Measurements from ENCODE around the gene MGAT3. TPM values are rescaled to one million over a fixed set of nuclear protein-coding genes. Genes with fewer than 3 reads are reported as not detected.
"Not testable (repeated sequence)": the region's sequence is repeated elsewhere in the genome, so short reads cannot be mapped to it uniquely, and the experiment has no call there.

The MGAT3 gene
- total RNA-seq, 2 experiments from 2014 or later: 7.0 to 7.2 TPM

GRCh38 chr22:39497429-39497828, 40.6 kb downstream of the MGAT3 start:
- H3K4me1 Mint-ChIP-seq: peaks cover 24% of the 10 kb centered on the region
- H3K27me3 Mint-ChIP-seq: peaks cover 4% of the 10 kb centered on the region
- POLR2A ChIA-PET: interaction anchor here (5.5 kb wide), 1 partner anchor 33 kb away, joined by 40 read pairs; the partner anchor contains the start of gene RPS19BP1
- no peak overlapping the region for H3K27ac Mint-ChIP-seq
- H3K36me3 Mint-ChIP-seq: peaks cover 2% of the 10 kb centered on the region
- DNase-seq (no peak), ATAC-seq (ENCODE audit: low read depth) (no peak)
- no peaks in the 10 kb centered on the region for H3K9me3 Mint-ChIP-seq
- no peak overlapping the region for H3K4me3 Mint-ChIP-seq

- ATAC-seq (ENCODE audit: low read depth) (no peak), DNase-seq (no peak)
- no peak overlapping the region for H3K4me3 Mint-ChIP-seq
- peaks cover 2% of the 10 kb centered on the region for H3K36me3 Mint-ChIP-seq
- H3K27ac Mint-ChIP-seq: no peak overlapping the region
- peaks cover 24% of the 10 kb centered on the region for H3K4me1 Mint-ChIP-seq
- H3K9me3 Mint-ChIP-seq: no peaks in the 10 kb centered on the region
- peaks cover 4% of the 10 kb centered on the region for H3K27me3 Mint-ChIP-seq
- POLR2A ChIA-PET: interaction anchor here (0.5 to 1.1 kb wide), 2 partner anchors 23 to 291 kb away, joined by 3 to 4 read pairs; no protein-coding TSS in a partner anchor
Measured at GRCh38 chr22:39498368-39498767, 41.6 kb downstream of the MGAT3 start.

GRCh38 chr22:39498802-39499201, 42.0 kb downstream of the MGAT3 start:
- POLR2A ChIA-PET: interaction anchor here (0.5 to 1.1 kb wide), 3 partner anchors 21 to 291 kb away, joined by 3 to 4 read pairs (median 3); partner anchors contain the start of gene ATF4
- no peak overlapping the region for H3K4me3 Mint-ChIP-seq
- H3K27ac Mint-ChIP-seq: no peak overlapping the region
- no peaks in the 10 kb centered on the region for H3K9me3 Mint-ChIP-seq
- ATAC-seq (ENCODE audit: low read depth) (no peak), DNase-seq (no peak)
- H3K4me1 Mint-ChIP-seq: peaks cover 26% of the 10 kb centered on the region
- peaks cover 2% of the 10 kb centered on the region for H3K36me3 Mint-ChIP-seq
- peaks cover 4% of the 10 kb centered on the region for H3K27me3 Mint-ChIP-seq

- Mint-ChIP-seq H3K4me3 (no peak overlapping the region), H3K9me3 (no peaks in the 10 kb centered on the region), H3K36me3 (peaks cover 10% of the 10 kb centered on the region), H3K27ac (no peak overlapping the region), H3K4me1 (peaks cover 24% of the 10 kb centered on the region), H3K27me3 (peaks cover 4% of the 10 kb centered on the region)
- DNase-seq (no peak), ATAC-seq (ENCODE audit: low read depth) (no peak)
- POLR2A ChIA-PET: interaction anchor here (4.3 kb wide), 1 partner anchor 22 kb away, joined by 59 read pairs; the partner anchor contains the start of gene ATF4
Measured at GRCh38 chr22:39500101-39500500, 43.3 kb downstream of the MGAT3 start.

GRCh38 chr22:39501644-39502108, 44.9 kb downstream of the MGAT3 start:
- POLR2A ChIA-PET: interaction anchor here (0.6 to 4.3 kb wide), 11 partner anchors 9 to 542 kb away, joined by 3 to 59 read pairs (median 5); partner anchors contain the start of genes ATF4 and RPS19BP1
- peaks cover 4% of the 10 kb centered on the region for H3K27me3 Mint-ChIP-seq
- H3K4me1 Mint-ChIP-seq: peaks cover 34% of the 10 kb centered on the region
- H3K9me3 Mint-ChIP-seq: no peaks in the 10 kb centered on the region
- H3K27ac Mint-ChIP-seq: peak overlapping the region; percentile 98
- H3K4me3 Mint-ChIP-seq: peak overlapping the region; percentile 100
- peaks cover 22% of the 10 kb centered on the region for H3K36me3 Mint-ChIP-seq
- no peak for DNase-seq
- no peak for ATAC-seq (ENCODE audit: low read depth)

GRCh38 chr22:39502109-39502788, 45.4 kb downstream of the MGAT3 start, which contains the start of gene MIEF1:
MIEF1 (plus strand) TSS chr22:39502290; CDS start chr22:39511295, 9,005 bp downstream.
- POLR2A ChIA-PET: interaction anchor here (0.6 to 4.3 kb wide), 11 partner anchors 8 to 542 kb away, joined by 3 to 59 read pairs (median 5); partner anchors contain the start of genes ATF4 and RPS19BP1
- Mint-ChIP-seq H3K27me3 (peaks cover 4% of the 10 kb centered on the region), H3K9me3 (no peaks in the 10 kb centered on the region), H3K4me3 (peak within 1 kb of the TSS; percentile 100), H3K4me1 (peaks cover 36% of the 10 kb centered on the region), H3K27ac (peak within 1 kb of the TSS; percentile 98), H3K36me3 (peaks cover 24% of the 10 kb centered on the region)
- peak; percentile 94 for DNase-seq
- ATAC-seq (ENCODE audit: low read depth): peak; percentile 98

- H3K4me3 Mint-ChIP-seq: peak overlapping the region; percentile 100
- POLR2A ChIA-PET: interaction anchor here (0.6 to 4.3 kb wide), 8 partner anchors 8 to 56 kb away, joined by 3 to 59 read pairs (median 6); partner anchors contain the start of gene ATF4
- peaks cover 24% of the 10 kb centered on the region for H3K36me3 Mint-ChIP-seq
- H3K4me1 Mint-ChIP-seq: peaks cover 34% of the 10 kb centered on the region
- no peaks in the 10 kb centered on the region for H3K9me3 Mint-ChIP-seq
- peaks cover 4% of the 10 kb centered on the region for H3K27me3 Mint-ChIP-seq
- peak overlapping the region; percentile 65 for H3K27ac Mint-ChIP-seq
- DNase-seq: no peak
- ATAC-seq (ENCODE audit: low read depth): no peak
Measured at GRCh38 chr22:39502789-39503409, 46.1 kb downstream of the MGAT3 start.

- Mint-ChIP-seq H3K4me3 (peak overlapping the region; percentile 100), H3K9me3 (no peaks in the 10 kb centered on the region), H3K4me1 (peaks cover 35% of the 10 kb centered on the region), H3K27me3 (peaks cover 4% of the 10 kb centered on the region), H3K27ac (peak overlapping the region; percentile 8), H3K36me3 (peaks cover 28% of the 10 kb centered on the region)
- POLR2A ChIA-PET: interaction anchor here (0.6 to 4.3 kb wide), 6 partner anchors 9 to 56 kb away, joined by 3 to 59 read pairs (median 4); partner anchors contain the start of gene ATF4
- ATAC-seq (ENCODE audit: low read depth) (no peak), DNase-seq (no peak)
Measured at GRCh38 chr22:39503630-39504029, 46.8 kb downstream of the MGAT3 start.

GRCh38 chr22:39504071-39504470, 47.3 kb downstream of the MGAT3 start:
- ATAC-seq (ENCODE audit: low read depth) (no peak), DNase-seq (no peak)
- no peaks in the 10 kb centered on the region for H3K27me3 Mint-ChIP-seq
- peaks cover 35% of the 10 kb centered on the region for H3K4me1 Mint-ChIP-seq
- H3K4me3 Mint-ChIP-seq: peak overlapping the region; percentile 100
- POLR2A ChIA-PET: interaction anchor here (1.1 to 4.3 kb wide), 4 partner anchors 9 to 22 kb away, joined by 3 to 59 read pairs (median 12); partner anchors contain the start of gene ATF4
- H3K9me3 Mint-ChIP-seq: no peaks in the 10 kb centered on the region
- no peak overlapping the region for H3K27ac Mint-ChIP-seq
- H3K36me3 Mint-ChIP-seq: peaks cover 30% of the 10 kb centered on the region

- not testable (repeated sequence) for H3K27me3 Mint-ChIP-seq; ATAC-seq (ENCODE audit: low read depth); H3K9me3 Mint-ChIP-seq; DNase-seq; H3K4me3 Mint-ChIP-seq; H3K27ac Mint-ChIP-seq
- H3K4me1 Mint-ChIP-seq: peaks cover 32% of the 10 kb centered on the region
- POLR2A ChIA-PET: interaction anchor here (1.7 kb wide), 1 partner anchor 13 kb away, joined by 5 read pairs; the partner anchor contains the start of gene ATF4
- H3K36me3 Mint-ChIP-seq: peaks cover 31% of the 10 kb centered on the region
Measured at GRCh38 chr22:39507021-39507420, 50.2 kb downstream of the MGAT3 start.

- POLR2A ChIA-PET: interaction anchor here (0.6 kb wide), 1 partner anchor 12 kb away, joined by 3 read pairs; the partner anchor contains the start of gene ATF4
- Mint-ChIP-seq H3K36me3 (peaks cover 30% of the 10 kb centered on the region), H3K9me3 (no peaks in the 10 kb centered on the region), H3K4me3 (no peak overlapping the region), H3K27ac (no peak overlapping the region), H3K4me1 (peaks cover 26% of the 10 kb centered on the region), H3K27me3 (no peaks in the 10 kb centered on the region)
- ATAC-seq (ENCODE audit: low read depth): no peak
- DNase-seq: no peak
Measured at GRCh38 chr22:39508393-39508792, 51.6 kb downstream of the MGAT3 start.

GRCh38 chr22:39510529-39511149, 53.8 kb downstream of the MGAT3 start:
- Mint-ChIP-seq H3K4me3 (no peak overlapping the region), H3K27ac (no peak overlapping the region), H3K27me3 (no peaks in the 10 kb centered on the region), H3K9me3 (no peaks in the 10 kb centered on the region), H3K4me1 (peaks cover 22% of the 10 kb centered on the region), H3K36me3 (peaks cover 28% of the 10 kb centered on the region)
- no peak for DNase-seq
- ATAC-seq (ENCODE audit: low read depth): no peak
- POLR2A ChIA-PET: interaction anchor here (0.6 to 2.3 kb wide), 4 partner anchors 9 to 835 kb away, joined by 3 to 9 read pairs (median 4); partner anchors contain the start of genes ATF4 and MIEF1
